Activated CD8-positive, alpha-beta T cell treated with anti-CD3 and anti-CD28 coated beads for 36 hours (primary cell): ENCODE data around the gene MACROD2. TPM values are rescaled to one million over a fixed set of nuclear protein-coding genes. Genes with fewer than 3 reads are reported as not detected.
"Not testable (repeated sequence)": the region's sequence is repeated elsewhere in the genome, so short reads cannot be mapped to it uniquely, and the experiment has no call there.

Source experiments
- ATAC-seq: fragments of 200-7000 bp; cut with Tn5 transposase; one replicate; pipeline ENCODE4 v1.10.0; 2021; ENCODE audit warnings: mild to moderate bottlenecking, moderate library complexity
- CTCF ChIA-PET: fragments of 350-600 bp; sonication (Branson Sonifier 250); formaldehyde crosslinking; loops from one replicate; lab custom pipeline; 2021; ENCODE audit warnings: antibody characterized with exemption; lab: Charles Lee
- POLR2A ChIA-PET: fragments of 350-600 bp; sonication (Branson Sonifier 250); formaldehyde crosslinking; loops from one replicate; lab custom pipeline; 2021; ENCODE audit warnings: antibody characterized with exemption; lab: Charles Lee
- DNase-seq: peaks from one replicate; pipeline ENCODE4 v3.0.0-alpha.2; 2020
- H3K27ac Mint-ChIP-seq: one replicate; pipeline ENCODE4 v1.8.0; 2021; ENCODE audit warnings: mild to moderate bottlenecking, mixed read lengths
- H3K27me3 Mint-ChIP-seq: one replicate; pipeline ENCODE4 v1.8.0; 2021; ENCODE audit warnings: mixed read lengths
- H3K36me3 Mint-ChIP-seq: one replicate; pipeline ENCODE4 v1.8.0; 2021; ENCODE audit warnings: low read depth, mixed read lengths
- H3K4me1 Mint-ChIP-seq: one replicate; pipeline ENCODE4 v1.8.0; 2021; ENCODE audit warnings: low read depth, mixed read lengths
- H3K4me3 Mint-ChIP-seq: one replicate; pipeline ENCODE4 v1.8.0; 2021; ENCODE audit warnings: mild to moderate bottlenecking, moderate library complexity, mixed read lengths
- H3K9me3 Mint-ChIP-seq: one replicate; pipeline ENCODE4 v1.8.0; 2021; ENCODE audit warnings: mixed read lengths
- CTCF ChIP-seq: fragments of 200-600 bp; IDR thresholded peaks from one replicate; pipeline ENCODE4 v1.8.0; 2022; ENCODE audit warnings: antibody characterized with exemption, mild to moderate bottlenecking
- intact Hi-C: fragments of 100-400 bp; cut with micrococcal nuclease; formaldehyde crosslinking; loops from one replicate; pipeline ENCODE4 v1.10.0; 2022
- total RNA-seq, 2 experiments: library from RNA; stranded (reverse); gene quantifications; one replicate each; pipeline ENCODE4 v1.2.3, GENCODE V29; 2021

Gene MACROD2
- total RNA-seq, 2 experiments from 2014 or later = not detected

DNA sequence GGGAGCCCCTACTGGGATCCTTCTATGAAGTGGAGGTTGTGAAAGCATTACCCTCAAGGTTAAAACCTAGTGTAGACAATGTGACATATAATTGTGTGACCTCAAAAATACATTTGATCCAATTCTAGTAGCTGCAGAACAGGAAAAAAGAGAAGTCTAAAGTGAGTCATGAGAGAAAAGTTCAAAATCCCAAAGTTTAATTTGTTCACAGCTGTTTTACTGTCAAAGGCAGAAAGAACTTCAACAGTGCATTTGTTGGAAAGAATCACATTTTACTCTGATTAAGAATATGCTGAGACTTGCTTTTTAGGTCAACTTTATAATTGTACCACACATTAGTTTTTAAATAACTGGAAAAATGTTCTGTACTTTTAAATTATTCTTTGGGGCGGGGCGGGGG, 1369.5 kb downstream of the MACROD2 start:
- Mint-ChIP-seq H3K36me3 (no peaks in the 10 kb centered on the region), H3K9me3 (no peaks in the 10 kb centered on the region), H3K4me3 (no peak overlapping the region), H3K27me3 (no peaks in the 10 kb centered on the region), H3K4me1 (no peaks in the 10 kb centered on the region), H3K27ac (no peak overlapping the region)
- ATAC-seq (no peak), DNase-seq (no peak)
- ChIA-PET CTCF (no interaction called here), POLR2A (no interaction called here)
- TF ChIP-seq CTCF = no peak
- intact Hi-C loops = no loop called here

DNA sequence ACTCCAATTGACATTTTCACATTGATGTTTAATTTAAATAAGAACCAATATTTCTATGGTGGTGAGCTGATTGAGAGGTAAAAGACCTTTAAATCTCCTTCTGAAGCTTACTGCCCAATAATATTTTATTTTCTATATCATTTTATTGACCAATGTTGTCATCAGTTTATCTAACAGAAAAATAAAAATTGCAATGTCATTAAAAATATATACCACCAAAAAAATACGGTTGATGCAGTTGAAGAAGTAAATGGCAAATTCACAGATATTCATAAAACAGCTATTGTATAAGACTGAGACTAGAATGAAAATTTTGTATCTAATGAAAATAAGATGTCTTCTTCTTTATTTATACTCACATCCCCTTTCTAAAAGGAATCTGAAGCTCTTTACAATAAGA, 1375.1 kb downstream of the MACROD2 start:
- intact Hi-C loops = no loop called here

DNA sequence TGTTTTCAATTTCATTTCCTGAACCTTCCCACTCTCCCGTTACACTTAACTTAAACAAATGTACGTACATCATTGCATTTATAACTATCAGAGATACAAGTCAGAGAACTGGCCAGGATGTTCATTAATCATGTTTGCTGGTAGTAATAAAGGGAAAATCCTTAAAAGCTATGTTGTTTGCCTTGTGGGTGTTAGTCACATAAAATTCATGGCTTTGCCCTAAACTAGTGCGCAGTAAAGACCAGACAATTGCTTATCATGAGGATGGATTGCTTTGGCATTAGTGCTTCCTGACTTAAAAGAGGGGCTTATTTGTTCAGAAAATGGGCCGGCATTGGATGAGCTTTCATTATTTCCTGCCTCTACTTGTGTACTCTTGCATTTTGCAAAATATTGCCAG, 1379.4 kb downstream of the MACROD2 start:
- no peak for TF ChIP-seq CTCF
- H3K4me1 Mint-ChIP-seq = no peaks in the 10 kb centered on the region
- ATAC-seq (no peak), DNase-seq (no peak)
- H3K9me3 Mint-ChIP-seq = no peaks in the 10 kb centered on the region
- no peak overlapping the region for H3K27ac Mint-ChIP-seq
- H3K4me3 Mint-ChIP-seq = no peak overlapping the region
- H3K27me3 Mint-ChIP-seq = peaks cover 2% of the 10 kb centered on the region
- ChIA-PET POLR2A (no interaction called here), CTCF (no interaction called here)
- intact Hi-C loops = no loop called here
- no peaks in the 10 kb centered on the region for H3K36me3 Mint-ChIP-seq

More for the DNA sequence above, 1375.1 kb downstream of the MACROD2 start:
- no peak for ATAC-seq
- Mint-ChIP-seq H3K4me1 (no peaks in the 10 kb centered on the region), H3K9me3 (no peaks in the 10 kb centered on the region), H3K27me3 (peaks cover 2% of the 10 kb centered on the region), H3K36me3 (no peaks in the 10 kb centered on the region), H3K4me3 (no peak overlapping the region), H3K27ac (no peak overlapping the region)
- ChIA-PET CTCF (no interaction called here), POLR2A (no interaction called here)
- TF ChIP-seq CTCF = no peak
- no peak for DNase-seq

GRCh38 chr20:15375836-15376235, 1380.5 kb downstream of the MACROD2 start:
- no peak overlapping the region for H3K27ac Mint-ChIP-seq
- DNase-seq (no peak), ATAC-seq (no peak)
- H3K36me3 Mint-ChIP-seq = no peaks in the 10 kb centered on the region
- H3K4me1 Mint-ChIP-seq = no peaks in the 10 kb centered on the region
- H3K27me3 Mint-ChIP-seq = peaks cover 2% of the 10 kb centered on the region
- H3K9me3 Mint-ChIP-seq = peaks cover 1% of the 10 kb centered on the region
- intact Hi-C loops = no loop called here
- TF ChIP-seq CTCF = no peak
- ChIA-PET POLR2A (no interaction called here), CTCF (no interaction called here)
- H3K4me3 Mint-ChIP-seq = no peak overlapping the region

DNA sequence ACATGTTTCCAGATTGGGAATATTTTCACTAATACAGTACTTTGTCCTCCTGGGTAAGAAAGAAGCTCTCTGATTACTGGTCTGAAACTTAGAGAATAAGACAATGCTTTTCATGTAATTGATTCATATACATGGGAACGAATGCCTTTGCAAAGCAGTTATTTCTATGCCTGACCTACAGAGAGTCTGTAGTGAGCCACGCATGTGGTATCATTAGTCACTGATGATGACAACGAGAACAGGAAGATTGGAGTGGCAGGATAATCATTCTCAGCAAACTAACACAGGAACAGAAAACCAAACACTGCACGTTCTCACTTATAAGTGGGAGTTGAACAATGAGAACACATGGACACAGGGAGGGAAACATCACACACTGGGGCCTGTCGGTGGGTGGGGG, 1382.3 kb downstream of the MACROD2 start:
- H3K36me3 Mint-ChIP-seq, H3K4me1 Mint-ChIP-seq, H3K4me3 Mint-ChIP-seq, DNase-seq, H3K9me3 Mint-ChIP-seq, ATAC-seq, H3K27ac Mint-ChIP-seq, POLR2A ChIA-PET, intact Hi-C loops, H3K27me3 Mint-ChIP-seq, CTCF ChIA-PET: not testable (repeated sequence)

DNA sequence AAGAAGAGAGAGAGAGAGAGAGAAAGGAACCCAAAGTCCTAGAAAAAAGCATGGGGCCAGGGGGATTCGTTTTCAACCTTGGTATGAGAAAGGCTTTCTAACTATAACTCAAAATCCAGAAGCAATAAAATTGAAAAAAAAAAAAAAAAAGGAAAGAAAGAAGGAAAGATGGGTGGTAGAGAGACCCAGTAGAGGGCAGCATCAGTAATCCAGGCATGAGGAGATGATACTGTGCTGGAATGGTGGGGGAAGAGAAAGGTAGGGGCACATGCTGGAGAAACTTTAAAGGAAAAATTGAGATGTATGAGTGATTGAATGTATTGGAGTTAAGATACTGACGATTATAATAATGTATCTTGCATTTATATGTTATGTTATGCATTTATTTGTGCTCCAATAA, 1382.8 kb downstream of the MACROD2 start:
- Mint-ChIP-seq H3K27ac (no peak overlapping the region), H3K36me3 (no peaks in the 10 kb centered on the region), H3K4me3 (no peak overlapping the region), H3K27me3 (peaks cover 2% of the 10 kb centered on the region), H3K4me1 (no peaks in the 10 kb centered on the region), H3K9me3 (peaks cover 1% of the 10 kb centered on the region)
- POLR2A ChIA-PET = no interaction called here
- DNase-seq (no peak), ATAC-seq (no peak)
- intact Hi-C loops = no loop called here
- CTCF ChIA-PET = no interaction called here
- TF ChIP-seq CTCF = no peak
